ENCODE results near the gene AR.

DNA sequence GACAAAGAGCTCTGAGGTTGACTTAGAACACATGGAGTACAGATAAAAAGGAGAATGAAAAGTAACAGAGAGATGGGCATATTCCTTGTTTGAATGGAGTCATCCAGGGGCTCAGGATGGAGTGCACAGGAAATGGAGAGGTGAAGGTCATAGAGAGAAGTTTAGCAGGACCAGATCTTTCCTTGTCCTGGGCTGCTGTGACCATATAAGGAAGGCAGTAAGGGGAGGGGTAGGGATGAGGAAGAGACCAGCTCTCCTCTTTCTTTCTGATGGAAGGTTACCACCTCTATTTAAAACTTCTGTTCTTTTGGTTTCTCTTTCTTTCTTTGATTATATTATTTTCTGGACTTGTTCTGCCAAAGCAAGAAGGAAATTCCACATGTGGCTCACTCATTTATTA, 27.0 kb downstream of the AR start:
- TF ChIP-seq, protein P1, sequence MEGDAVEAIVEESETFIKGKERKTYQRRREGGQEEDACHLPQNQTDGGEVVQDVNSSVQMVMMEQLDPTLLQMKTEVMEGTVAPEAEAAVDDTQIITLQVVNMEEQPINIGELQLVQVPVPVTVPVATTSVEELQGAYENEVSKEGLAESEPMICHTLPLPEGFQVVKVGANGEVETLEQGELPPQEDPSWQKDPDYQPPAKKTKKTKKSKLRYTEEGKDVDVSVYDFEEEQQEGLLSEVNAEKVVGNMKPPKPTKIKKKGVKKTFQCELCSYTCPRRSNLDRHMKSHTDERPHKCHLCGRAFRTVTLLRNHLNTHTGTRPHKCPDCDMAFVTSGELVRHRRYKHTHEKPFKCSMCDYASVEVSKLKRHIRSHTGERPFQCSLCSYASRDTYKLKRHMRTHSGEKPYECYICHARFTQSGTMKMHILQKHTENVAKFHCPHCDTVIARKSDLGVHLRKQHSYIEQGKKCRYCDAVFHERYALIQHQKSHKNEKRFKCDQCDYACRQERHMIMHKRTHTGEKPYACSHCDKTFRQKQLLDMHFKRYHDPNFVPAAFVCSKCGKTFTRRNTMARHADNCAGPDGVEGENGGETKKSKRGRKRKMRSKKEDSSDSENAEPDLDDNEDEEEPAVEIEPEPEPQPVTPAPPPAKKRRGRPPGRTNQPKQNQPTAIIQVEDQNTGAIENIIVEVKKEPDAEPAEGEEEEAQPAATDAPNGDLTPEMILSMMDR (IDR thresholded peaks at IDR 0.05): no peak
- no peak for TF ChIP-seq EP300 (IDR thresholded peaks at IDR 0.05)

All from suprapubic skin (tissue), 3 donors.